GM18505 (cell line): Measurements from ENCODE around the gene XXYLT1.

Source experiments
- ATAC-seq: cut with Tn5 transposase; IDR thresholded peaks from one replicate; pipeline ENCODE4 v1.9.1; 2021; ENCODE audit not compliant: unreplicated experiment
- POLR2A ChIP-seq: IDR thresholded peaks from 4 replicates; pipeline ENCODE4 v1.6.1; 2011; ENCODE audit warnings: borderline replicate concordance; ENCODE audit not compliant: insufficient read depth, insufficient read length; ENCODE audit errors: extremely low read depth

The XXYLT1 gene

GRCh38 chr3:195274259-195274966 is 3.5 kb upstream of the XXYLT1 start:
- no peak for TF ChIP-seq POLR2A
- ATAC-seq = no peak

GRCh38 chr3:195271410-195272243 is 668 bp upstream of the XXYLT1 start:
- peak; percentile 60 for ATAC-seq
- no peak for TF ChIP-seq POLR2A

- TF ChIP-seq POLR2A = no peak
- peak; percentile 25 for ATAC-seq
These were observed 711 bp downstream of the XXYLT1 start for GRCh38 chr3:195270079-195270816.

DNA sequence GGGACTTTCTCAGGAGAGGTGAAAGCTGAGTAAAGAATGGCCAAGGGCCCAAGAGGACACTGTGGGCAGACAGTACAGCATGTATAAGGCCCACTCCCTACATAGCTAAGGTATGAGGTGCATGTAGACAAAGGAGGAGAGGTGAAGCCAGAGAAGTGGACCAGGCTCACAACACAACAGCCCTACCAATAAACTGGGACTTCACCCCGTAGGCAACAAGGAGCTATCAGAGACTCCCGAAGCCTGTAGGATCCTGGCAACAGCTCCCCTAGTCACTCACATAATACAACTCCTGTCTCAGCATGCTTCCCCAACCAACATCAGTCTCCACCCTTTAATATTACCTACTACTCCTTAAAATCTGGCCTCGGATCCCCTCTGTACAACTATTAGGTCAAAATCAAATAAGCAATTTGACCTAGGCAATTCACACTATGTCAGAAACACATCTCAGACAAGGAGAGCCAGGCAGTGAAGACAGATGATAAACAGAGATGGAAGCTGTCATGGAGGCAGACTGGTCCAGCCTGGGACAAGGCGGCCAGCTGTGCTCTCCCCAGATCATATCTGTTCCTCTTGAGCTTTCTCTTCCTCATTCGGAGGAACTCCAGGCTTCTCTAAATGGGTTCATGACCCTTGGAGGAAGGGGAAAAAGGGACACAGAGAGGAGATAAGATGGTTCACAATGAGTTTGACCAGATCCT is 1.4 kb downstream of the XXYLT1 start:
- no peak for ATAC-seq
- no peak for TF ChIP-seq POLR2A

DNA sequence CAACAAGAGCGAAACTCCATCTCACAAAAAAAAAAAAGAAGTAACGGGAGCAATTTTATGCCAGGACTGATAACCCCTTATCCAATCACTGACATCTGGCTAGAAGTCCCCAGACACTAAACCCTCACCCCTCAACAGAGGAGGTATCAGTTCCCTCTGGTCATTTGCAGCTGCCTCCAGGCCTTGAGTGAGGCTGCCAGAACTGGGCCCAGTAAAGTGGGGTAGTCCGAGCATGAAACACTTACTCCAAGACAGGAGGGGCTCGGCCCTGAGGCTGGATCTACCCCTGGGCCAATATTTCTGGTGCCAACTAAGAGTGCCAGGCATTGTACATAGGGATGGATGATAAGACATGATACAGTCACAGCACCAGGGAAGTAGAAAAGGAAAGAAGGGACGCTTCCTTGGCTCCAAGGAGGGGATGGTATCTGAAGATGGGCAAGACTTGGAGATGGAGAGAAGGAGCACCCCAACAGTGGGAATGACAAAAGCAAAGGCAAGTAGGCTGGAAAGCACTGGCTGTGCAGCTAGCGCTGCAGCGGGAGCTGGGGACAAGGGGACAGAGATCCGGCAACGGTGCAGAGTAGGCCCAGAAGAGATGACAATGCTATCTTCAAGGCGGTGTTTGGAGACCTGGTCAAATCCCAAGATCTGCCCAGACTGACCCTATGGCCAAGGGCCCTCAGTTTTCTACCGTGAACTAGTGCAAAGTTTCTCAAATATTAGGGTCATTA is 2.2 kb downstream of the XXYLT1 start:
- ATAC-seq = no peak

DNA sequence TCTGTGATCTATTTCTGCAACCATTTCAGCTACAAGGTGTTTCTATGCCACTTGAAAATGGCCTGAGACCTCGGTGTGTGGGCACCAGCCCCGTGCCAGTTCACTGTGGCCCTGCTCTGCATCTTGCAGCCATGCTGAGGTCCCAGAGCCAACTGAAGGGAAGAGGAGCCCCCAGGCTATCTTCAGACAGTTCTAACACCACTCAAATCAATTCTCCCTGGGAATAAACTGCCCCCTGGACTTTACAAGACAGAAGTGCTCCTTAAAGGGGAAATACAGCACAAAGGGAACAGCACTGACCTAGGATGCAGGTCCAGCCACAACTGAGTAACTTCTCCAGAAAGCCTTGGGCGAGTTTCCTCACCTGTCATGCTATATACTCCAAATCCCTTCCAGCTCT is 3.9 kb downstream of the XXYLT1 start:
- no peak for ATAC-seq
- TF ChIP-seq POLR2A = no peak

More for the DNA sequence above, 2.2 kb downstream of the XXYLT1 start:
- TF ChIP-seq POLR2A = no peak

DNA sequence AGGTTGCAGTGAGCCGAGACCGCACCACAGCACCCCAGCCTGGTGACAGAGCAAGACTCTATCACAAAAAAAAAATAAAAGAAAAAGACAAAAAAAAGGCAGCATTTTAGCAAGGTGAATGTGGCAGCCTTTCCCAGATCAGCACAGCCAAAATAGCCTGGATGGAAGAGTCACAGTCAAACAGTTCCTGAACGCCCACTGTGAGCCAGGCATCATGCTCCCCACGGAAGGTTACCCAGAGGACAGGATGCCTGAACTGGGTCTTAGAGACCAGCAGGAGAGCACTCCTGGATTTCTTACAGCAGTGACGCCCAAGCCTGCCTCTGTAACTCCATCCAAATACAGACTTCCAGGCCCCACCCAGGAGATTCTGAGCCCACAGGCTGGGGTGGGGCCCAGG is 4.5 kb downstream of the XXYLT1 start:
- no peak for ATAC-seq
- TF ChIP-seq POLR2A = no peak

DNA sequence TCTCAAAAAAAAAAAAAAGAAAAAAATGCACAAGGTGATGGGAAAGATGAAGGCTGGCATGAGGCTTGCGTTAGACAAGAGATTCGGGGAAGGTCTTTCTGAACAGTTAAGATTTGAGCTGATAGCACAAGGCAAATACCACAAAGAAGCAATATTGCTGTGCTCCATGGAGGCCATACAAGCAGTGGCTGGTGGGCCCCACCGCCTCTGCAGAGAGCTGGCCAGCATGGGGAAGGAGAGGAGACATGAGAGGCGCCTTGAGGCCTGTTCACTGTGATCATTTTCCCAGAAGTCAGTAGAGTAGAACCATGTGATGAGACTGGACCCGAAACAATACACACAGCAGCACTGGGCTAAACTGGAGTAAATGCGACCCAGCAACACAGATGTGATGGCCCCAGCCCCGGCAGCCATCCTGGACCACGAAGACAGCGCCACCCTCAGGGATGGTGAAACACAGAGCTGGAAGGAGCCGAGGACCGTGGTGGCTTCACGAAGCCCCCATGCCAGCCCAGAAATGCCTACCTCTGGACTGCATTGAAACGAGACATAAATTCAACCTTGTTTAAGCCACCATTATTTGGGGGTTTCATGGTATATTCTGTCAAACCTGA is 5.5 kb downstream of the XXYLT1 start:
- ATAC-seq = no peak
- no peak for TF ChIP-seq POLR2A

GRCh38 chr3:195263925-195264600 is 6.9 kb downstream of the XXYLT1 start:
- TF ChIP-seq POLR2A = no peak
- no peak for ATAC-seq

GRCh38 chr3:195263193-195263924 is 7.6 kb downstream of the XXYLT1 start:
- no peak for TF ChIP-seq POLR2A
- no peak for ATAC-seq

DNA sequence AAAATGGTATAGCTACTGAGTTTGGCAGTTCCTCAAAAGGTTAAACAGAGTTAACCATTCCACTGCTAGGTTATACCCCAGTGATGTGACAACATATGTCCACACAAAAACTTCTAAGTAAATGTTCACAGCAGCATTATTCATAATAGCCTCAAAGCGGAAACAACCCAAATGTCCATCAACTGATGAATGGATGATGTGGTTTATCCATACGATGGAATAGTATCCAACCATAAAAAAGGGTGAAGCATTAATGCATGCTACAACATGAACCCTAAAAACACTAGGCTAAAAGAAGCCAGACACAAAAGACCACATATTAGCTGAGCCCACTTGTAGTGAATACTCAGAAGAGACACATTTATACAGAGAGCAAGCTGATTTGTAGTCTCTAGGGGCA is 9.0 kb downstream of the XXYLT1 start:
- no peak for ATAC-seq
- no peak for TF ChIP-seq POLR2A
